ENCODE measurements around the gene CCDC15.

Gene CCDC15

DNA sequence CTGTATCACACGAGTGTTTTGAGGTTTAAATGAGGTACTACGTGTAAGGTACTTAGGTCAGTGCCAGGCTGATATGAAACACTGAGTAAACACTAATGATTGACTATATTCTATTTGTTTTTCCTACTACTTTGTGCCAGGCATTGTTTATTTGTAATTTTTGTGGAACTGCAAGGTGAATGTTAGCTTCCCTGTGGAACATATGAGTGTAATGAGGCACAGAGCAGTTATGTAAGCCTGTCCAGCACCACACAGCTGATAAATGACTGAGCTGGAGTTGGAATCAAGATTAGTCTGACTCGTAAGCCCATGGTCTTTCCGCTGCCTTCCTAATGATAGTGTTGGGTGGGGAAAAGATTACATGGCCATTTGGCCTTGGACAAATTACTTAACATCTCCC lies 115.0 kb downstream of the CCDC15 start:
- no peak for DNase-seq (ENCODE audit: low spot score)

DNA sequence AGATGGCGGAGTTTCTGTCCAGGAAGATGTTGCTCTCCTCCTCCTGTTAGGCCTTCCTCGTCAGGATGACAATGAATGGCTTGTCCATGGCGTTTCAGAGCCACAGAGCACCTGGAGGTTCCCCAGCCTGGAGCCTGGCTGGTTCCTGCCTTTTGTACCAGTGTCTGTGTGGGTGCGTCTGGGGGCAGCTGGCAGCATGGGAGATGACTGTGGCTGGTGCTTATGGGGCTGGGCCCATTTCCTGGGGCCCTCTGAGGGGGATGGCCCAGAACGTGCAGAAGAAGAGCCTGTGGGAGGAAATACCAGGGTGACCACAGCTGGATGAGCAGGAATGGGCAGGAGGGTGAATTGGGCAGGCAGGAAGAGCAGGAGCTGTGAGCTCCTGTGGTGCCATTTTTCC lies 115.8 kb downstream of the CCDC15 start:
- no peak for DNase-seq (ENCODE audit: low spot score)

DNA sequence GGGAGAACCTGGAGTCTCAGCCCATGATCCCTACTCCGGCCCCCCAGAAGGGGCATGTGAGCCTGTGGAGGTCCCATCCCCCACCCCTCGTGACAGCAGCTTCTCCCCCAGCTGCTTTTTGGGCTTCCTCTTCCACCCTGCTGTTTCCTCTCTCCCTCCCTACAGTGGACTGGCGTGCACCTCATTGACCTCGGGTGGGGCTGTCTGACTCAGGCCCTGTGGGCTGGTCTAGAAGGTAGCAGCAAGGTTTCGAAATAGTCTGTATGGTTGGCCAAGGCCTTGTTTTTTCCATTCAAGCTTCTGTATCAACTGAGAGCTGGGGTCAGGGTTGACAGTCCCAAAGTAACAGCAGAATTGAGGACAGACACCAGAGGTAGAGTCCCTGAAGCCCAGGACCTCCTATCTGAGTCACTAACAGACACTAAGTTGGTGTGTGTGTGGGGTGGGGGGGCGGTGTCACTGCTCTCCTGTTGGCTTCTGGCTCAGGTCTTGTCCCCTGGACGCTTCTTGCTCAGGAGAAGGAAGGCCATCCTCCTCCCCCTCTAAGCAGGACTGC lies 116.8 kb downstream of the CCDC15 start:
- no peak for DNase-seq (ENCODE audit: low spot score)

DNA sequence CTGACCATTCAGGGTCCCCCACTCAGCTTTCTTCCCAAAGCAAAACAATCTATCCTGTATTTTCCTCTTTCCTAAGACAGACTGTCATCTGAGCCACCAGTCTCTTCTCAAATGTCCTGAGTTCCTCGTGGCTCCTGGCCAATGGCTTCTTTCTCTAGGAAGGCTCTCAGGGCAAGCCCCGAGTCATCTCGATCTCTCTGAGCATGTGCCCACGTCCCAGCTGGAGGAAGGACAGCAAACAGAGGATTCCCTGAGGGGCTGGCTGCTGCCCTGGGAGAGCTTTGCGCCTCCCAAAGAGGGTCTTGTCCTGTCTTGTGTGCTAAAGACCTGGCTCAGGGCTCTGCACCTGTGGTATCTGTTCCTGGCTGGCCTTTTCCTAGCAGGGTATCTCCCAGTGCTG lies 117.4 kb downstream of the CCDC15 start:
- no peak for DNase-seq (ENCODE audit: low spot score)

DNA sequence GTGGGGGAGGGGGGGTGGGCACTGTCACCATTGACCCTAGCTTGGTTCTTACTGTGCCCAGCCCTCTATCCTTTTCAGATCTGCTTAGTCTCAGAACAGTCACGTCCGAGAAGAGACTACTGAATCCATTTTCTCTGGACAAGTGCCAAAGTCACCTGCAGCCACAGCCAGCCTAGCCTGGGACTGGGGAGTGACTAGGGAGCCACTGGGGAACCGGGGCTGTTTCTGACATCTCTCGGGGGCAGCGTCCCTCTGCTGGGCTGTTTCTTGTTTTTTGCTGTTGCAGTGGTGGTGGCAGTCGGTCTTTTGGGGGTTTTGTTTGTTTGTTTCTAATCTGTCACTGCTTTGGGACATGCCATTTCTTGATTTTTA lies 117.8 kb downstream of the CCDC15 start:
- DNase-seq (ENCODE audit: low spot score), result no peak

DNA sequence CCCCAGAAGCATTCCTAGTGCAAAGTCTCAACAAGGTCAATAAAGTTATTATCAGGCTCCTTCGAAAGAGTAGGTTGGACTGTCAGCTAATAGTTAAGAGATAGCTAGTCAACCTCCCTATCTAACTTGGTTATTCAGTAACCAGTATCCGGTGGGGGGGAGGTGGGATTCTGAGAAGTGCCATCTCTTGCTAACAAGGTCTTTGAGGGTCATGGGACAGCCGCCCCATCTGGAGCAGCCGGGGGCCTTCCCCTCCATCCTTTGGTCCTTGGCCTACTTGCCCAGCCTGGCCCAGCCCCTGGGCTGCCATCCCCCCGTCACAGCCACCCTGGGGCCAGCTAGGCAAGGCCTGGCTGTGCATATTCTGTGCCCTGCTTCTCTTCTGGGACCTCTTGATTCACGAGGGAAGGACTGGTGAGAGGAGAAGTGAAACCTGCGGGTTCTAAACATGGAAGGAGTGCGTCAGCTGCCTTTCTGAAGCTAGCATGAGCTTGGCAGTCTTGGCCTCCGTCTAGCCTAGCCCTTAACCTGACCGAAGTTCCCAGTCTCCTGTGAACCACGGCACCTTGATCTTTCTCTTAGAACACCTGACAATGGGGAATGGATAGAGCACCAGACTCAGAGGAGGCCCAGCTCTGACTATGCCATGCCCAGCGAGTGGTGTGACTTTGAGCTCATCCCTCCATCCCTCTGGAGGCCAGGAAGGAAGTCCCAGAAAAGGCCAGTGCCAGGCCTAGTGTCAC lies 118.4 kb downstream of the CCDC15 start:
- no peak for DNase-seq (ENCODE audit: low spot score)

DNA sequence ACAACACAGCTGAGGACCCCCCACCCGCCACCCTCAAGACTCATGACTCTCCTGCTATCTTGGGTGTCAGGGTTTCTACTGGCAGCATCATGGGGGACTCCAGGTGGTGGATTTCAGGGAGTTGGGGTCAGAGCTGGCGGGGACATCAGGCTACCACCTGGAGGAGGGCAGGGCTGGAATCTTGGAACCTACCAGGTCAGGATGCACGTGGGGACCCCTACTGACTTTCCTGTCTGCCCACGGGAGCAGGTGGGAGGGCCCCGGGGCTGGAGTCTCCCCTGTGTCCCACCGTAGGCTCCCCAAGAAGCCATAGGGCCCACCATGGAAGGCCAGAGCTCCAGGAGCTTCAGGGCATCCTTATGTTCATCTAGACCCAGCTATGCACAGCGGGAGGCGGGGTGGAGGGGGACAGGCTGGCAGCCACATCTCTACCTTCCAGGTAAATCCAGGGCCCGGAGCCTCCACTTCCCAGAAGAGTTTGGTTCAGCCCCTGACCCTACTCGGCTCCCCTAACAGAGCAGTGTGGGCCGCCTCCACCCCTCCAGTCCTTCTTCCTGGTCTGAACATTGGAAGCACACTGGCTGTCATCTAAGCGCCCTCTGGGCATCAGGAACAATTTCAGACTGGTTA lies 119.1 kb downstream of the CCDC15 start:
- DNase-seq (ENCODE audit: low spot score), result no peak

DNA sequence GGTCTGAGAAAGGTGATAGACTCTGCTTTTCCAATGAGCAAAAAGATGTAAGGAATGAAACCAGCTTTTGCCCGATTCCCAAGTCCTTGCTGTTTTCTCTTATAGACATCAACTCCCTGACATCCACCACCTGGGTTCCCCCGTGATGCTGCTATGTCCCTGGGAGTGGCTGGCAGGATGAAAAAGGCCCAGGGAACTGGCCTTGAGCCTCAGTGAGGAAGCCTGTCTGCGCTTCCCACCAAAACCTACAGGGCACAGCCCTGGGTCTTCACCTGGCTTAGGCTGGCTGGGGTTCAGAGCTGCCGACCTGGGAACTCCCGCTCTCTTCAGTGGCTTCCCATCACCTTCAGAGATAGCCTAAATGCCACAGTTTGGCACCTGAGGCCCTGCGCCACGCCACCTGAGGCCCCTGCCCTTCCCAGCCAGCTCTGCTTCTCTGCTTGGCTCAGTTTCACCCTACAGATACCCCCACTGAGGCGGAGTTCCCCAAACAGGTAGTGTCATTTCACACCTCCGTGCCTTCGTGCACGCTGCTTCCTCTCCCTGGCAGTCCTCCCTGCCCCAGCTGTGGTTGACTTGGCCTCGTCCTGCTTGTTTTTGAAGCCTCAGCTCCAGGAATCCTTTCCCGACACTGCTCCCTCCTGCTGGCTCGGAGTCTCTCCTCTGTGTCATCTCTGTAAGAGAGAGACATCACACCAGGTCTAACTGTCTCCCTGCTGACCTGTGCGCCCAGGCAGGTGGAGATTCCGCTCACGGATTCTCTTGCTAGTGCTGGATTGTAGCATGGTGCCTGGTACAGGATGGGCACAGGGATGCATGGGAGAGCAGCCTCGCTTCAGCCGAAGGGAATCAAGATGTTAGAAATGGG lies 119.8 kb downstream of the CCDC15 start:
- no peak for DNase-seq (ENCODE audit: low spot score)

DNA sequence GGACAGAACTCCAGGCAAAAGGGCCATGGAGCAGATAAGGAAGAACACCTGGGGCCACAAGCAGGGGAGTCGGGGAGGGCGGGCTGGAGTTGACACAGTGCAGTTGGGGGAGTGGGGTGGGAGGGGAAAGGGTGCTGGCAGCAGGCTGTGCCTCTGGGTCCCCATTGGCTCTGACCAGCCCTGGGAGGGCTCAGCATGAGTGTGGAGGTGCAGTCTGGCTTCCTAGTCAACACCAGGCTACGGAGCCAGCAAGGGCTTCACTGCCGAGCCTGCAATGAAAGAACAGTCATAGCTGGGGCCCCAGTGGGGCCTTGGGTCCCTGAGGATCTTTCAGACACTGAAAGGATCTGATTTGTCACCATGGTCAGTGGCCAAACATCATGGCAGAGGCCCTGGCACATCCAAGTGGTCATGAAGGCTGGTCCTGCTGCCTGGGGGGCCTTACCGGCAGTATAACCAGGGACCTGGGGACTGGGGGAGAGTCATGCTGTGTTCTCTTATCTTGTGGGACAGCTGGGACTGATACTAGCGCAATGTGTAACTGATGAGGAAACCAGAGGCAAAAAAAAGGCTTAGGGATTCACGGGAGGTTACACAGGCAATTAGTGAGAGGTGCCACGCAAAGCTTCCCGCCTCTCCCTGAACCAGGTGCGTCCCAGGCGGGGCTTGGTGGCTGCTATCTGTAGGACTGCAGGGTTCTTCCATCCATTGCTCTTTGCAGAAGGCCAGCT lies 120.7 kb downstream of the CCDC15 start:
- no peak for DNase-seq (ENCODE audit: low spot score)

DNA sequence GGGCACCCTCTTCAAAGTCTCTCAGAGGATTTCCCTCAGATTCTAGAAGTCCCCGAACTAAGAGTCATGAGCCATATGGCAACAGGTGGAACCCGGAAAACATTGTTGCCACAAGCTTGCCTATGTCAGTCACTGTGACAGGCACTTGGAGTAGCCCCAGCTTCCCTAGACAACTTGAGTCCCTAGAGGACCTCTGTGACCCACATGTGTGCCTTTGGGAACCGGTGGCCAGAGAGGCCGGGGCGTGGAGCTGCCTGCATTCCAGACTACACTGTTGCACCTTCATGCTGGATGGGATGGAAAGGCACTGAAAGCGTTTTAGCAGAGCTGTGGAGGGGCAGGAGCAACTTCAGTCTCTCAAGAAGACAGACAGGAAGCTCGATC lies 121.2 kb downstream of the CCDC15 start:
- no peak for DNase-seq (ENCODE audit: low spot score)

DNA sequence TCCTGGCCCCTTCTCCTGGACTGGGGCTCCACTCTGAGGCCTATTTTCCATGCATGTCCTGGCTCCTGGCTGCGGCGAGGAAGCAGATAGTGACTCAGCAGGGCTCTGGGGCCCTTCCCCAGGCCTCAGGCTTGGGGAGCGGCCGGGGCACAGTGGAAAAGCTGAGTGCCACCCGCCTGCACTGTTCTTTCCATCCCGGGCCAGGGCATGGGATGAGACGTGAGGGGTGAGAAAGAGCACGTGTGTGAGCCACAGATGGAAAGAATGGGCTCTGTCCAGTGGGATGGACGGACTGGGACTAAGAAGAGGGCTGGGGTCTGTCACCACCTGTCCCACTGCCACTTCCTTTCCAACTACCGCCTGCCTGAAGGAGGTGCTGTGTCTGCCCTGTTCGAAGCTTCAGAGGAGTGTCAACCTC lies 121.9 kb downstream of the CCDC15 start:
- DNase-seq (ENCODE audit: low spot score), result no peak

DNA sequence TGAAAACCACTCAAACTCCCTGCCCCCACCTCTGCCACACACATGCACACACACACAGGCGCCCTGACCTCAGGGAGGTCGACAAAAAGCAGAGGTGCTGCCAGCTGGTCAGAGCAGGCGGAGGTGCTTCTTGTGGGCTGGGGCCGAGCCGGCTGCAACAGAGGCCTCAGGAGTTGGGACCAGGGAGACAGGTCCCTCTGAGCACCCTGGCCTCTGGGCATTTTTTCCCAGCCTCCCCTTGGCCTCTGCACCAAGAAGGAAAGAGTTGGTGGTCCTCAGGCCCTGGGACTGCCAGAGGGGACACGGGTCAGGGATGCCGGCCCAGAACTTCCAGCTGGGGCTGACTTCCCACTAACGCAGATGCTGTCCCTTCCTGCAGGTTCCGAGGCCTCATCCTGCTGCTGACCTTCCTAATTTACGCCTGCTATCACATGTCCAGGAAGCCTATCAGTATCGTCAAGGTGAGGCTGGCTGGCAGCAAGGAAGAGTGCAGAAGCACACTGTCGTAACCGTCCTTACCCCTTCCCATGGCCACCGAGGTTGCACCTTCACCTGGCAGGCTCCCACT lies 122.5 kb downstream of the CCDC15 start:
- DNase-seq (ENCODE audit: low spot score), result no peak

DNA sequence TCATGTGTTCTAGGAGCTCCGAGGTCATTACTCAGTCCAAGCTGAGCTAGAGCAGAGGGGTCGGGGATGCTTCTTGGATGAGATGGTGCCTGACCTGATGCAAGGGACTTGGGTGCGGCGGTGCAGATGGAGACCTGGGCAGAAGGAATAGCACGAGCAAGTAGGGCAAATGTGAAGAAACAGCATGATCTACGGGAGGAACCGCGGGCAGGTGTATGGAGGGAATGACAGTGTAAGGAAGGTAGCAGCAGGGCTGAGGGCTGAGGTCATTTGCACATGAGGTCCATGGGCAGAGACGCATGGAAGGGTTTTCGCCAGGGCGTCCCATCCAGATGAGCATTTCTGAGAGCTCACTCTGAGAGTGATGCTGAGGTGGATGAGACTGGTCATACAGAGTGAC lies 124.0 kb downstream of the CCDC15 start:
- DNase-seq (ENCODE audit: low spot score), result no peak

DNA sequence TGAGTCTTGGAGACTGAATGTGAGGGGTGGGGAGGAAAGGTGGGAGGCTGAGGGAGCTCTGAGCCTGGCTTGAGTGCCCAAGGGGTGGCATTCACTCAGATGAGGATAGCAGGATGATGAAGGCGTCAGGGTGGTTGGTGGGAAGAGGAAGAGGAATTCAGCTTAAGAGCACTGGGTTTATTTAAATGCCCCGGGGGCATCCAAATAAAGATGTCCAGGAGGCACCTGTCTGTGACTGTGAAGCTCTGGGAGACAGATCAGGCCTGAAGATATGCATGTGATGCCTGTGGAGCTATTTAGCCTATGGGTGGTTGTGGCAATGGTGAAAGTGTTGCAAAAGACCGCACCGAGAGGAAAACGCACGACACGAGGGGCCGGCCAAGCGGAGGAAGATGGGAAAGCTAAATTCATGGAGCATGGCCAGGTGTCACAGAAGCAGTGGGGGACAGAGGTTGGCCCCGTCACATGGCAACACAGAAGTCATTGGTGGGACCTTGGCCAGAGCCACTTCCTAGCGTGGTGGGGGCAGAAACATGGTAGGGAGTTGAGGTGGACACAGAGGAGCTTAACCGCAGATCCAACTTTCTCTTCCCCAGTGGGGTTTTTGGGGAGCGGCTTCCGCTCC lies 124.6 kb downstream of the CCDC15 start:
- no peak for DNase-seq (ENCODE audit: low spot score)

DNA sequence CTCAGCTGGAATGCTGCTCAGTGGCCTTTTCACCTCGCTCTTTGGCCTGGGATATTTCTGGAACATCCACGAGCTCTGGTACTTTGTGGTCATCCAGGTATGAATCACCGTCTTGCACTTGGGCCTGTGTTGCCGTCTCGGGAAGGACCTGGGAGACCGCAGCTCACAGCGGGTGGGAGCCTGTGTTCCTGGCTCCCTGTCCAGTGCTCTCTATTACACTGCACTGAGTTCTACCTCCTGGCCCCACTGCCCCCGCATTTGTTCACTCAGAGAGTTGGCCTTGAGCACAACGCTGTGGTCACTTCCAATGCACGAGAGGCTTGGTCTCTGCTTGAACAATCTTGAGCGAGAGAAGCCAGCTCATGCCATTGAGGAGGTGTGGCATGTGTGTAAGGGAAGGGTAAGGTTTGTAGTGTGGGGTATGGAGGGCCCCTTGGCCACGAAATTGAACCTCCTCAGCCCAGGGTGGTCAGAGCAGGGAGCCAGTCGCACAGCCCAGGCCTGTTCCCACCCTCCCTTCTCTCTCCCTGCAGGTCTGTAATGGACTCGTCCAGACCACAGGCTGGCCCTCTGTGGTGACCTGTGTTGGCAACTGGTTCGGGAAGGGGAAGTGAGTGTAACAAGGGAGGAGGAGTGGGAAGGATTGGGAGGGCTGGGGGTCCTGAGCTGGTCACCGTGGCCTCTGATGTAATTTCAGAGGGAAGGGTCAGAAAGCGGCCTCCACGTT lies 125.3 kb downstream of the CCDC15 start:
- no peak for DNase-seq (ENCODE audit: low spot score)

DNA sequence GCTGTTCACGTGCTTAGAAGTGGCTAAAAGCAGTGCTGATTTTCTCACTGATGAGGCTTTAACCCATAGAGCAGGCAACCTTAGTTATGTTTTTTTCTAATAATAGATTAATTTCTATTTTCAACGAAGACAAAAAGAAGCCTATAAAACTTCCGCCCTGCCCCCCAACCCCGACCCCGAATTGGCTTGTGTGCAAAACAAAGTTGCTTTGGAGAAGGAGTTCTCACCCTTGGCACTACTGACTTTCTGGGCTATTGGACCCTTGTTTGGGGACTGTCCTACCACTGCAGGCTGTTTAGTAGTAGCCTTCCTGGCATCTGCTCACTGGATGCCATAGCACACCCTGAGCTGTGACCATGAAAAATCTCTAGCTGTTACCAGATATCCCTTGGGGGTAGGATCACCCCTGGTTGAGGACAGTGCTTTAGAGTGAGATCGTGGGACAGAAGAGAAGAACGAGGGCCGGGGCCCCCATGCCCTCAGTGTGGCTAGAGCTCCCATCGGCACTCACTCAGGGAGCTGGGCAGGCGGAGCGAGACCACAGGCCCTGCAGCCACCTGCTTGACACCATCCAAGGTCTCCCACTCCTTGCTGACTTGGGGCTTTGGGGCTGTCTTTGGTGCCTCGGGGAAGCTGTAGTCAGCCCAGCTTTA lies 126.0 kb downstream of the CCDC15 start:
- DNase-seq (ENCODE audit: low spot score), result no peak

DNA sequence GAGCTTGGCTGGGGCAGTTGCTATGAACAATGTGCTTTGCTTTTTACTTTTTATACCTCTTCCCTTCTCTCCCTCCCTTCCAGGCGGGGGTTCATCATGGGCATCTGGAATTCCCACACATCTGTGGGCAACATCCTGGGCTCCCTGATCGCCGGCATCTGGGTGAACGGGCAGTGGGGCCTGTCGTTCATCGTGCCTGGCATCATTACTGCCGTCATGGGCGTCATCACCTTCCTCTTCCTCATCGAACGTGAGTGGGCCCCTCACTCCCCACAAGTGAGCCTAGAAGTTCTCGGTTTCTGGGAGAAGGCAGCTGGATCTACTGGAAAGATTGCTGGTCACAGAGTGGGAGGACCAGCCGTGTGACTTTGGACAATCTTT lies 126.5 kb downstream of the CCDC15 start:
- DNase-seq (ENCODE audit: low spot score), result no peak

DNA sequence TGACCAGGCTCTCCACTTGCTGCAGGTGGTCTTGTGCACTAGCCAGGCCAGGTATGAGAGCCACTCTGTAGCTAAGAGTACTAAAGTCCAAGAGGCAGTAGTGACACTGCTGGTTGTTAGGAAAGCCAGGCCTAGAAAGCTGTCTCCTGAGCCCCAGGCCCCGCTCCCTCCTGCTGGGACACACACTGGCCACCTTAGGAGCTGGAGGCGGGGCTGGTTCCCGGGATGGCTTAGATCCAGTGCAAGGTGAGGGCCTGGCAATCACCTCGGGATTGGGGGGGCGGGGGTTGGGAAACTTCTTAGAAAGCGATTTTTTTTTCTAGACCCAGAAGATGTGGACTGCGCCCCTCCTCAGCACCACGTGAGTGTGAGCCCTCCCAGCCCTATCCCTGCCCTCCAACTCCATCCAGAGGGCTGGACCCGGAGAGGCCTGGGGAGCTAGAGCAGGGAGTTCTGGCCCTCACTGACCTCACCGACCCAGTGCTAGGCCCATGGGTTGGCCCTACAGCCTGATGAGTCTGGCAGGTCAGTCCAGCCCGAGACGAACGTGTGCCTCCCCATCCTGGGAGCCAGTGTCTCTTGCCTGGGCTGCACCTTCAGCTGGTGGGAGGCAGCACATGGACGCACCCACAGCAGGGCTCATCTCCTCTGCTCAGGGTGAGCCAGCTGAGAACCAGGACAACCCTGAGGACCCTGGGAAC lies 127.2 kb downstream of the CCDC15 start:
- DNase-seq (ENCODE audit: low spot score), result no peak

DNA sequence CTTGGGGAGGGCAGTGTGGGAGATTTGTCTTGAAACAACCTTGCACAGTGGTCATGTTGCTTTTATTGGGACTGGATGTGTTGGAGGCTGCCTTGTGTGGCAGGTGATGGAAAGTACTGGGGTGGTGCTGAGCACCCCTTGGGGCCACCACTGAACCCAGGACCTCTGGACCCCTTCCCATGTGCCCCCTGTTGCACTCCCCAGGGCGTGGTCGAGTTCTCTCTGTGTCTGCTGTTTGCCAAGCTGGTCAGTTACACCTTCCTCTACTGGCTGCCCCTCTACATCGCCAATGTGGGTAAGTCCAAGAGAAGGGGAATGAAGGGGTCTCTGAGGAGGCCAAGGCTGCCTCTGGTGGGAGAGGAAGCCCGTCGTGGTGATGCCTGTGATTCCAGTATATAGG lies 128.0 kb downstream of the CCDC15 start:
- no peak for DNase-seq (ENCODE audit: low spot score)

Measured in hematopoietic multipotent progenitor cell treated with erythropoietin and hydrocortisone succinate and interleukin-3 and kit ligand, for 15 days (in vitro differentiated cells).